IMR-90 (cell line): ENCODE measurements around the gene C11orf21.

Experiments used
- CEBPB ChIP-seq: IDR thresholded peaks from 2 replicates; pipeline ENCODE4 v1.6.1; 2012; ENCODE audit warnings: low read depth, low read length, improper control_type of control experiment
- CHD1 ChIP-seq: IDR thresholded peaks from 2 replicates; pipeline ENCODE4 v1.6.1; 2012; ENCODE audit warnings: low read depth, low read length, improper control_type of control experiment
- CTCF ChIP-seq: conservative IDR thresholded peaks from 2 replicates; pipeline ENCODE4 v1.5.1; 2012; ENCODE audit warnings: mild to moderate bottlenecking, low read depth, low read length, improper control_type of control experiment
- FOS ChIP-seq: fragments of 150-350 bp; IDR thresholded peaks from 2 replicates; pipeline ENCODE4 v1.6.1; 2016; ENCODE audit warnings: low read depth, low read length
- MAZ ChIP-seq: IDR thresholded peaks from 2 replicates; pipeline ENCODE4 v1.6.1; 2012; ENCODE audit warnings: low read depth, mild to moderate bottlenecking, low read length, improper control_type of control experiment, moderate library complexity, borderline replicate concordance
- NFE2L2 ChIP-seq: fragments of 150-350 bp; IDR thresholded peaks from 2 replicates; pipeline ENCODE4 v1.6.1; 2016; ENCODE audit warnings: low read depth, mild to moderate bottlenecking, low read length
- POLR2A ChIP-seq: IDR thresholded peaks from 2 replicates; pipeline ENCODE4 v1.6.1; 2012; ENCODE audit warnings: mild to moderate bottlenecking, low read depth, low read length
- RCOR1 ChIP-seq: IDR thresholded peaks from 2 replicates; pipeline ENCODE4 v1.6.1; 2012; ENCODE audit warnings: mild to moderate bottlenecking, low read length, improper control_type of control experiment; ENCODE audit not compliant: insufficient replicate concordance
- SMC3 ChIP-seq: fragments of 150-350 bp; IDR thresholded peaks from 2 replicates; pipeline ENCODE4 v1.6.1; 2016; ENCODE audit warnings: low read depth, mild to moderate bottlenecking, antibody characterized with exemption, low read length, moderate library complexity
- USF2 ChIP-seq: fragments of 150-350 bp; IDR thresholded peaks from 2 replicates; pipeline ENCODE4 v1.6.1; 2017; ENCODE audit warnings: mild to moderate bottlenecking, antibody characterized with exemption, low read length, low read depth

- TF ChIP-seq CHD1 (no peak), CTCF (no peak), MAZ (no peak), SMC3 (no peak), USF2 (no peak), POLR2A (no peak), NFE2L2 (no peak), FOS (no peak), RCOR1 (no peak), CEBPB (no peak)
Measured at GRCh38 chr11:2277008-2277346, 24.7 kb downstream of the C11orf21 start.
